Measurements from ENCODE around the gene ADAM23.

Gene ADAM23

GRCh38 chr2:206642075-206643025 is 199.0 kb downstream of the ADAM23 start, which contains the start of gene FAM237A:
TSS of gene FAM237A (plus strand) at chr2:206642487. CDS start at chr2:206644237, 1,750 bp downstream.
- peak; percentile 15 for DNase-seq (ENCODE audit: low read depth)

- DNase-seq (ENCODE audit: low read depth) = no peak
Observed at GRCh38 chr2:206647985-206648384, 204.7 kb downstream of the ADAM23 start.

- DNase-seq (ENCODE audit: low read depth) = no peak
Observed at GRCh38 chr2:206657087-206657486, 213.8 kb downstream of the ADAM23 start.

GRCh38 chr2:206665251-206665650 is 221.9 kb downstream of the ADAM23 start:
- no peak for DNase-seq (ENCODE audit: low read depth)

All from non-pigmented ciliary epithelial cell (primary cell).